ENCODE data around the gene PHTF2.

GRCh38 chr7:77786018-77786417 is 12.6 kb upstream of the PHTF2 start:
- TF ChIP-seq SIN3A (IDR thresholded peaks at IDR 0.05; ENCODE audit: borderline replicate concordance, low read depth, low read length) = no peak
- TF ChIP-seq CTCF (IDR thresholded peaks at IDR 0.05) = no peak
- no peak for TF ChIP-seq JUND (IDR thresholded peaks at IDR 0.05)
- no peak for TF ChIP-seq TEAD4 (IDR thresholded peaks at IDR 0.05; ENCODE audit: borderline replicate concordance, insufficient read depth)
- no peak for TF ChIP-seq MAX (IDR thresholded peaks at IDR 0.05; ENCODE audit: low read depth)
- TF ChIP-seq USF2 (IDR thresholded peaks at IDR 0.05; ENCODE audit: borderline replicate concordance, low read depth, low read length) = no peak
- no peak for TF ChIP-seq POLR2AphosphoS5 (IDR thresholded peaks at IDR 0.05; ENCODE audit: low read depth, low read length)
- TF ChIP-seq NRF1 (IDR thresholded peaks at IDR 0.05; ENCODE audit: low read depth, low read length) = no peak
- TF ChIP-seq YY1 (IDR thresholded peaks at IDR 0.05; ENCODE audit: low read depth) = no peak
- no peak for TF ChIP-seq EP300 (IDR thresholded peaks at IDR 0.05; ENCODE audit: borderline replicate concordance in 1 of 2, low read depth in 1 of 2, low read length in 1 of 2)
- TF ChIP-seq ELF1 (IDR thresholded peaks at IDR 0.05) = no peak
- no peak for TF ChIP-seq IRF3 (IDR thresholded peaks at IDR 0.05; ENCODE audit: low read depth, low read length)
- no peak for TF ChIP-seq GABPA (IDR thresholded peaks at IDR 0.05; ENCODE audit: low read depth)
- TF ChIP-seq FOXJ3 (CRISPR knock-in tag; IDR thresholded peaks at IDR 0.05) = no peak
